ENCODE results near the gene TXNRD1.
"Not testable (repeated sequence)": the region's sequence is repeated elsewhere in the genome, so short reads cannot be mapped to it uniquely, and the experiment has no call there.

TXNRD1 gene

GRCh38 chr12:104215638-104216297 is at the start of gene TXNRD1:
TSS of gene TXNRD1 (plus strand) at chr12:104215779. CDS start at chr12:104215803, 24 bp downstream.
- peak; percentile 76 for DNase-seq

DNA sequence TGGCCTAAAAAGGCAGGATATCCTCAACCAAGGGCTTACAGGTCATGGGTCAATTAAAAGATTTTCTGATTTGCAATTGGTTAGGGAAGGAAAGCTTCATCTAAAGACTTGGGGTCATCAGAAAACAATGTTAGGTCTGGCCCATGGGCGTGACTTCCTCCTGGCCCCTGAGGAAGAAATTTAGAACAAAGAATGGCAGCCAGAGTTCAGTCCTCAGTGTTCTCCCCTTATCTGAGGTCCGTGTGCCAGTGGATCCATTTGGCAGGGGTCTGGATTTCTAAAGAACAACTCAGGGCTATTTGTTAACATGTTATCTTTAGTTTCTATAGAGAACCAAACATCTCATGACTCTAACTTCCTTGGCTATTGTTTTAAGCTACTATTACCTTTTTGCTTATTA is 49.8 kb upstream of the TXNRD1 start:
- no peak for DNase-seq

DNA sequence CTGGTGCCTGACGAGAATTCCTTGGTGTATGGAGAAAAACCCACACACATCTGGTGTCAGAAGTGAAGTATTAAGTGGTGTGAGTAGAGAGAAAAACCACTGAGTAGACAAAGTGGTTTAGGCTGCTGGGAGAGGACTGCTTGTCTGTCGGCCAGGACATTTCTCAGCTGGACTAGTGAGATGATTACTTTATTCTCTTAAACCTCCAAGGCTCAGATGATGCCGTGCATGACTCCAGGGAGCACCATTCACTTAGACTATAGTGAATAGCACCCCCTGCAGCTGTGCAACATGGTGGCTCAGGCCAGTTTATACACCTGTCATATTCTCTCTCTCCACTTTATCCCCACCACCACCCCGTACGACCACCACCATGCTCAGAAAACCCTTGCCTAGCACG is 49.1 kb upstream of the TXNRD1 start:
- DNase-seq, result no peak

GRCh38 chr12:104167519-104168458 is 47.8 kb upstream of the TXNRD1 start:
- no peak for DNase-seq

GRCh38 chr12:104168596-104168995 is 47.0 kb upstream of the TXNRD1 start:
- DNase-seq, result no peak

DNA sequence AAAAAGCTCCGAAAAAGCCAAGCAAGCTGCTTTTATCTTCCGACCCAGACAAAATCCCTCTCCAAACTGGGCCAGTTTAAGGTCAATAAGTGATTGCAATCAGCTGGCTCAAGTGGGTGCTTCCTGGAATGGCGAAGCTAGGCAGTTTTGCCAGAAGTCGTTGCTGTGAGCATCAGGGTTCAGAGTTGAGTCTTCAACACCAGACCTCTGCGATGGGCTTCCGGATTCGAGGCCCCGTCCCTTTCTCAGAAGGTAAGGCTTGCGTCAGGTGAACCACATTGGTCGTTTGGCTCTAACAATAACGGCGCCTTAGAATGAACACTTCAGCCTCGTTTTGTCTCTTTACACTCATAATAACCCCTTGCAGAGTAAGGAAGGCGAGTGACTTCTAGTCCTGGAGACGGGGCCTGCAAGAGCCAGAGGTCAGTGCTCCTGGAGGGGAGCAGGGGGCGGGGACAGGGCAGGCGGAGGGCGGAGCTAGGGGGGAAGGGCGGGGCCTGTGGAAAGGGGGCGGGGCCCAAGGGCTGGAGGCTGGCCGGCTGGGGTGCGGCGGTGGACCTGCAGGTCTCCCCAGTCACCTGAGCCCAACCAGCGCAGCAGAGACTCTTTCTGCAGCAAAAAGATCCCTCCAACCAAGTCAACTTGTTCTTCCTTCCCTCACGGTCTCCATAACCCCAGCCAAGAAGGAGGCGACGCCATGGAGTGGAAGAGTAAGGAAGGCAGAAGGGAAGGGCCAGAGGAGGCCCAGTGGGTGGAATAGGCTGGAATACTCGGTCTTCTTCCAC is 43.6 kb upstream of the TXNRD1 start:
- no peak for DNase-seq

GRCh38 chr12:104172570-104172947 is 43.0 kb upstream of the TXNRD1 start:
- no peak for DNase-seq

GRCh38 chr12:104173804-104174203 is 41.8 kb upstream of the TXNRD1 start:
- not testable (repeated sequence) for DNase-seq

DNA sequence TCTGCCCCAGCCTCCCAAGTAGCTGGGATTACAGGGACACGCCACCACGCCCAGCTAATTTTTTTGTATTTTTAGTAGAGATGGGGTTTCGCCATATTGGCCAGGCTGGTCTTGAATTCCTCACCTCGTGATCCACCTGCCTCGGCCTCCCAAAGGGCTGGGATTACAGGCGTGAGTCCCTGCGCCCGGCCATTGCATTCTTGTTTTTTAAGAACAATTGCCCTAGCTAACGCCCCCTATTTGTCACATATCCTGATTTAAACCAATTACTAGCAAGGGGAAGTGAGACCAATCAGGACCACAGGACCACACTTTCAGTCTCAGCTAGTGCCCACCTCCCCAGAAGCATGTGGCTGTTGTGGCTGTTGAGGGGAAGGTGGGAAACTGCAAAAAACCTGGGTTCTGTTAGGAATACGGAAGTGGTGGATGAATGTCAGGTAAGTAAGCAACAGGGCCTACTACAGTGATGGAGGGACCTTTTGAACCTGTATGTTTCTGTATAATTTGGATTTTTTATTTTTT is 39.8 kb upstream of the TXNRD1 start:
- no peak for DNase-seq

DNA sequence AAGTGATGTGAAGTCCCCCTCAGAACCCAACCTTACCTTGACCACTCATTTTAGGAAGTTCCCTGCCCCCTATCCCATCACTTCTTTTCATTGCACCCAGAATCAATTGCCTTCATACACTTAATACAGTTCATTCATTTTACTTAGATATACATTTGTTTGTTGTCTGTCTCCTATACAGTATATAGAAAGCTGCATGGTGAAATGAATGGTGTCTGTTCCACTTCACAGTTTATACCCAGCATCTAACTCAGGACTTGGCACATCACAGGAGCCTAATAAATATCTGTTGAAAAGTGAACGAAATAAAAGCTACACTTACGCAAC is 38.3 kb upstream of the TXNRD1 start:
- DNase-seq, result no peak

DNA sequence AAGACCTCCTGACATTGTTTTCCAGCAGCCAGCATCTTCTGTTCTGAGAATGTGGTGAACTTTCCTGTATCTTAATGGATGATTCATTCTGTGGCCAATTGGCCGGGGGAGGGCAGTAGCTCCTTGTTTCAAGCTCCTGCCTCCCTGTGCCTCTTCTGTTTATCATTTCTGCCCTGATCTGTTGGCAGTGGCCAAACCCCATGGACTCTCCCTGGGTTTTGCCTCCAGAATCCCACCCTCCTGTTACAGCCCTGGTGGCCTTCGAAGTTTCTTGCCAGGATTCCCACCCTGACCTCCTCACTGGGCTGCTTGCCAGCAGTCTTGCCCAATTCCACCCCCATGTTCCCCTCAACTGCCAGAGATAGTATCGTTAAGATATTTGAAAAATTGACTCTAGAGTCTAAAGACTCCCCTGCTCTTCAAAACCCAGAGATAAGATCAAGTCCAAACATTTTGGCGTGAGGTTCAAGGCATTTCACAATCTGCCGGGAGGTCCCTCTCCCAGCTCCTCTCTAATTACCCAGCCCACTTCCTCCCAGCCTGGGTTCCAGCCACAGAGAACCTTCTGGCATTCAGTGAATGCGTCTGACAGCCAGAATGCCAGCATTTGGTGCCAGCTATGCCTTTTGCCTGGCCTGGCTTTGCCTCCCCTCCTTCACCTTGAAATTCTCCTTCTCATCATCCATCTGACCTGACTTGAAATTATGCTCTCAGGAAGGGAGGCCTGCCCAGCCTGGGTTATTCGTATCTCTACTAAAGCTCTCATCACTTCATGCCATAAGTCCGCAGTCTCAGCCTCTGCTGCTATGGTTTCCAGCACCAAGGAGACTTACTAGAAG is 37.7 kb upstream of the TXNRD1 start:
- no peak for DNase-seq

DNA sequence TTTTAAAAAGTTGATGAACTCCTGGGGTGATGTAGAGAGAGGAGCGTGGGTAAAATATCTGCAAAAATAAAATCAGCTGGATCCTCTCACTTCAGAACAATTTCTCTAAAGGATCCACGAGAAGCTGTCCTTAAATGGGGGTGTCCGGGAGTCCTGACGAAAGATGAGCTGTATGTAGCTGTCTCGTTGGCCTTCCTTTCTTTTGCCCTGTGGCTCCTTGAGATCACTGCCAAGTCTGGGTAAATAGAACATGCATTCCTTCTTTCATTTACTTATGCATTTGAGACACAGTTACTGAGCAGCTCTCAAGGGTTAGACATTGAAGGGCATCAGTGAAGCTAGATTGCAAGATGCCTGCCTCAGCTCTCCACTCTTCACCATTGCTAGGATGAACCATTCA is 35.2 kb upstream of the TXNRD1 start:
- no peak for DNase-seq

DNA sequence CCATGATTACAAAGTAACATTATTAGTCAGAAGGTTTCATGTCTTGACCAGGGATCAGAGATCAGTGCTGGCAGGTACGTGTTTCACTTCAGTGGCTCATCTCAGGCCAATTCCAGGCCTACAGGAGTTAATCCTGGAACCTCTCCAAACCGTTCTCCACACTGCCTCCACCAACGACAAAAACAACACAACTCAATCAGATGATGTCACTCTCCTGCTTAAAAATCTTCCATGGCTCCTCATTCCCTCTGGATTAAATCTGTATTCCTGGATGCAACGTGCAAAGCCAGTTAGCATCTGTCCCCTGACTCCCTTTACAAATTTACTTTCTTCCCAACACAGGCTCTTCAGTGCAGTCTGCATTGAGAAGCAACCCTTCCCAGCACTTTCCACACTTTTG is 34.3 kb upstream of the TXNRD1 start:
- no peak for DNase-seq

DNA sequence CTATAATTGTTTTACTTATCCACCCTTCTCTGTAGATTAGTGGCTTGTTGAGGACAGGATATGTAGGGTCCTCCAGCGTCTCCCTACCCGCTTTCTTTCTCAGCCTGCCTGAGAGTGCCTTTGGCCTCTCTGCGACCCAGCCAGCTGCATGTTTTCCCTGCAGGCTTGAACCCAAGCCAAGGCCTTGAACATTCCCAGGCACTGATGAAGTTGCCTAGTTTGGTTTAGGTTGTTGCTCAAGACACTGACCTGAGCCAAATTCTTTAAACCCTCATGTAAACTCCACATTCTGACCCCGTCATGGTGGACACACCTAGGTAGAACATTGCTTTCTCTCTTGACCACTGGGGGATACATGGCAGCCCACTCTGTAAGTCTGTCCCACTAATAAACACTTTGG is 33.4 kb upstream of the TXNRD1 start:
- DNase-seq, result no peak

GRCh38 chr12:104182621-104183378 is 32.8 kb upstream of the TXNRD1 start:
- DNase-seq, result no peak

DNA sequence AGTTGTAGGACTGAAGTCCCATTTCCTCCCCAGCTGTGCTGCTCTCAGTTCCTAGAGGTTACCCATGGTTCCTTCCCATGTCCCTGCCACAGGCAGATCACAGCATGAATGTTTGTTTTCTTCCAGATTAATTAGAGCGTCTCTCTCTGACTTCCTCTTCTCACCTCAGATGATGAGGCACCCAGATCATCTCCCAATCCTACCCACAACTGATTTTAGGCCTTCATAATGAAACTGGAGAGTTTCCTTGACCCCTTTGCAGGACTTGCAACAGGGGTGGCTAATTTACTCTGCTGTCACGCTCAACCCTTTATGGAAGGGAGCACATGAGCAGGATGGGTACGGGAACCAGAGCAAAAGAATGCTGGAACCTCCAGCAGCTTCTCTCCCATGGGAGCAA is 32.1 kb upstream of the TXNRD1 start:
- DNase-seq, result no peak

DNA sequence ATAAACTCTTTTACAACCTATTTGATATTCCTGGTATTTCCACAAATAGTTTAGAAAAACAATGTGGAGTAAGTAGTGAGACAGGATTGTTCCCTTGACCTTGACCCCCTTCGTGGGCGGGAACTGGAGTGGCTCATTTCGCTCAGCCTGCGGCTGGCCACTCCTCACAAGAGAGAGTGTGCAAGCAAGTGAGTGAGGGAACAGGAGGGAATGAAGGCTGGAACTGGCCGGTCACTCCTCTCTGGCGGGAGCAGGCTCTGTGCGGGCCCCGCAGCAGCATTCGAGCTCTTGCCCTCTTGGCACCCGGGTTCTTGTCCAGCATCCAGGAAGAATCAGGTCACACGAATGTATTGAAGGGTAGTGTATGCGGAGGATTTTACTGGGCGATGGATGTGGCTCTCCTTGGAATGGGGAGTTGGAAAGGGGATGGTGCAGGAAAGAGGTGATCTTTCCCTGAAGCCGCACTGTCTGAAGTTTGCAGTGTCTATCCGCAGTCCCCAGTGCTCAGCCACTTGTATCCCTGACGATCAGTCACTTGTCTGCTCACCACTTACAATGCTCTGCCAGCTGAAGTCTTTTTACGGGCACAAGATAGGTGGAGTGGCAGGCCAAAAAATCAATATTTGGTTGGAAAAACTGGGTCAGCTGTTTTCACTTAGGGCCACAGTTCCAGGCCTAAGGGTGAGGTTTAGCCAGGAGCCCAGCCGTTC is 28.0 kb upstream of the TXNRD1 start:
- no peak for DNase-seq

DNA sequence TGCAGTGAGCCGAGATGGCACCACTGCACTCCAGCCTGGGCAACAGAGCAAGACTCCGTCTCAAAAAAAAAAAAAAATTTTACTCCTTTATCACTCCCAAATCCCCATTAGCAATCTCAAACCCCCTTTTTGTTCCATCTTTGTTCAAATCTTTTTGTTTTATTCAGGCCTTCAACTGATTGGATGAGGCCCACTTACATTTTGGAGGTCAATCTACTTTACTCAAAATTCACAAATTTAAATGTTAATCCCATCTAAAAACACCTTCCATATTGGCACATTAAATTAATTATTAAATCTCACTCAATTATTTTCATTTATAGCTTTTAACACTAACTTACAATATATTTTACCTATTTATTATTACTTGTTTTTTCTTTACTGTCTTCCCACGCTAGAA is 27.0 kb upstream of the TXNRD1 start:
- no peak for DNase-seq

DNA sequence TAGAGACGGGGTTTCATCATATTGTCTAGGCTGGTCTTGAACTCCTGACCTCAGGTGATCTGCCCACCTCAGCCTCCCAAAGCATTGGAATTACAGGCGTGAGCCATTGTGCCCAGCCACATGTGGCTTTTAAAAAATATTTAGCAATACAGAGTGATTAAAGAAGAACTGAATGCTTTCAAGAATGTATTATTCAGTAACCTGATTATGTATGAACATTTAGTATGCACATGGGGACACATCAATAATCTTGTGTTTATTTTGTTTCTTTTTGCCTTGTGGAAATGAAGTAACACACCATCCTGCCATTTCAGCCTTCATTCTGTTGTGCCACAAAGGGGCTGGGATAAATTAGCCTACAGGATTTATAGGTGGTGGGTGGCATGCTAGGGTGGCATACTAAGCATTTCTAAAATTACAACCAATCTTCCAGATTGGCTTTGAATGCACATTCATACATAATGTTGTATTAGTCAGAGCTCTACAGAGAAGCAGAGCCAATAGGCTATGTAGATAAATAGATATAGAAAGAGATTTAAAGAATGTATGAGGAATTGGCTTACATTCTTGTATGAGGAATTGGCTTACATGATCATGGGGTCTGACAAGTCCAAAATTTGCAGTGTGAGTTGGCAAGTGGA is 25.5 kb upstream of the TXNRD1 start:
- no peak for DNase-seq

DNA sequence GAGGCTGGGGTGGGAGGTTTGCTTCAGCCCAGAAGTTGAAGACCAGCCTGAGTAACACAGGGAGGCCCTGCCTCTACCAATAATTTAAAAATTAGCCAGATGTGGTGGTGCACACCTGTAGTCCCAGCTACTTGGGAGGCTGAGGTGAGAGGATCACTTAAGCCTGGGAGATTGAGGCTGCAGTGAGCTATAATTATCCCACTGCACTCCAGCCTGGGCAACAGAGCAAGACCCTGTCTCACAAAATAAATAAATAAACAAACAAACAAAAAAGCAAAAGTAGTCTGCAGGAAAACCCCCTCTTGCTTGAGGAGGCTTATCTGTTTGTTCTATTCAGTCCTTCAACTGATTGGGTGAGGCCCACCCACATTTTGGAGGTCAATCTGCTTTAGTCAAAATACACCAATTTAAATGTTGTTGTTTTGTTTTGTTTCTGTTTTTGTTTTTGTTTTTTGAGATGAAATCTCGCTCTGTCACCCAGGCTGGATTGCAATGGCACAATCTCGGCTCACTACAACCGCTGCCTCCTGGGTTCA is 24.9 kb upstream of the TXNRD1 start:
- no peak for DNase-seq

All from activated T-cell treated with anti-CD3 and anti-CD28 coated beads for 4 hours (primary cell).